Liver (tissue), 9 donors: ENCODE results near the gene FAM83G. TPM values are rescaled to one million over a fixed set of nuclear protein-coding genes. Genes with fewer than 3 reads are reported as not detected.

ENCODE experiments used
- DNase-seq: peaks from one replicate; pipeline ENCODE4 v3.0.0-alpha.2; 2017; ENCODE audit warnings: low spot score
- H3K27ac ChIP-seq, 2 donors: one replicate each; pipeline ENCODE4 v1.7.0; 2013; ENCODE audit warnings: inconsistent platforms in 2 of 2, low read length in 2 of 2, control low read depth in 1 of 2, low read depth in 1 of 2, mild to moderate bottlenecking in 1 of 2
- H3K27me3 ChIP-seq, 4 donors: one replicate each; pipeline versions ENCODE4 v1.6.1 to v1.7.0; 2013; ENCODE audit warnings: low read length in 3 of 4, inconsistent platforms in 1 of 4, mild to moderate bottlenecking in 1 of 4, moderate library complexity in 1 of 4; ENCODE audit not compliant: control insufficient read depth in 4 of 4, insufficient read depth in 4 of 4
- H3K36me3 ChIP-seq, 4 donors: one replicate each; pipeline versions ENCODE4 v1.6.1 to v1.7.0; 2013; ENCODE audit warnings: low read length in 3 of 4, mild to moderate bottlenecking in 3 of 4, low read depth in 1 of 4, moderate library complexity in 1 of 4; ENCODE audit not compliant: control insufficient read depth in 4 of 4, insufficient read depth in 3 of 4
- H3K4me1 ChIP-seq, 4 donors: one replicate each; pipeline versions ENCODE4 v1.6.1 to v1.7.0; 2013; ENCODE audit warnings: low read length in 3 of 4, mild to moderate bottlenecking in 3 of 4, moderate library complexity in 1 of 4; ENCODE audit not compliant: control insufficient read depth in 4 of 4, insufficient read depth in 4 of 4
- H3K4me3 ChIP-seq, 3 donors: one replicate each; pipeline versions ENCODE4 v1.6.1 to v1.7.0; 2013; ENCODE audit warnings: low read length in 3 of 3, control low read depth in 1 of 3, low read depth in 1 of 3, mild to moderate bottlenecking in 1 of 3
- H3K9ac ChIP-seq, 2 donors: one replicate each; pipeline ENCODE4 v1.7.0; 2013; ENCODE audit warnings: low read length in 2 of 2, mild to moderate bottlenecking in 2 of 2, moderate library complexity in 2 of 2, control low read depth in 1 of 2, low read depth in 1 of 2
- H3K9me3 ChIP-seq, 4 donors: one replicate each; pipeline versions ENCODE4 v1.6.1 to v1.7.0; 2013; ENCODE audit warnings: low read length in 3 of 4; ENCODE audit not compliant: control insufficient read depth in 4 of 4
- ATF3 ChIP-seq: IDR thresholded peaks from 2 replicates; pipeline ENCODE4 v1.6.1; 2016; ENCODE audit warnings: antibody characterized with exemption
- CTCF ChIP-seq: fragments of 150-350 bp; IDR thresholded peaks from 2 replicates; pipeline ENCODE4 v1.5.1; 2017; ENCODE audit warnings: improper control_type of control experiment, low read depth, low read length; ENCODE audit not compliant: missing input control
- EGR1 ChIP-seq, 2 donors: IDR thresholded peaks; 2 replicates each; pipeline ENCODE4 v1.6.1; 2016 to 2018; ENCODE audit warnings: antibody characterized with exemption in 2 of 2, low read depth in 2 of 2
- FOXA1 ChIP-seq: IDR thresholded peaks from 2 replicates; pipeline ENCODE4 v1.6.1; 2016; ENCODE audit warnings: antibody characterized with exemption
- FOXA2 ChIP-seq: IDR thresholded peaks from 2 replicates; pipeline ENCODE4 v1.6.1; 2016; ENCODE audit warnings: antibody characterized with exemption
- GABPA ChIP-seq, 2 donors: IDR thresholded peaks in 1 of 2; conservative IDR thresholded peaks in 1 of 2; 2 replicates each; pipeline ENCODE4 v1.6.1; 2016; ENCODE audit warnings: antibody characterized with exemption in 2 of 2, mild to moderate bottlenecking in 1 of 2, moderate library complexity in 1 of 2
- HNF4A ChIP-seq, 2 donors: conservative IDR thresholded peaks; 2 replicates each; pipeline ENCODE4 v1.6.1; 2016; ENCODE audit warnings: antibody characterized with exemption in 2 of 2, mild to moderate bottlenecking in 2 of 2
- HNF4G ChIP-seq: IDR thresholded peaks from 2 replicates; pipeline ENCODE4 v1.6.1; 2016; ENCODE audit warnings: antibody characterized with exemption
- JUND ChIP-seq, 2 donors: IDR thresholded peaks; 2 replicates each; pipeline ENCODE4 v1.6.1; 2016; ENCODE audit warnings: antibody characterized with exemption in 2 of 2
- MAX ChIP-seq: IDR thresholded peaks from 2 replicates; pipeline ENCODE4 v1.6.1; 2016; ENCODE audit warnings: antibody characterized with exemption
- NR2F2 ChIP-seq: IDR thresholded peaks from 2 replicates; pipeline ENCODE4 v1.6.1; 2016; ENCODE audit warnings: antibody characterized with exemption
- RAD21 ChIP-seq, 2 donors: IDR thresholded peaks; 2 replicates each; pipeline ENCODE4 v1.6.1; 2016; ENCODE audit warnings: antibody characterized with exemption in 2 of 2, mild to moderate bottlenecking in 2 of 2
- REST ChIP-seq: IDR thresholded peaks from 2 replicates; pipeline ENCODE4 v1.6.1; 2016; ENCODE audit warnings: antibody characterized with exemption, mild to moderate bottlenecking
- RXRA ChIP-seq, 2 donors: IDR thresholded peaks; 2 replicates each; pipeline ENCODE4 v1.6.1; 2017 to 2018; ENCODE audit warnings: antibody characterized with exemption in 2 of 2, mild to moderate bottlenecking in 1 of 2
- SP1 ChIP-seq: IDR thresholded peaks from 2 replicates; pipeline ENCODE4 v1.6.1; 2018; ENCODE audit warnings: antibody characterized with exemption, mild to moderate bottlenecking
- TAF1 ChIP-seq: conservative IDR thresholded peaks from 2 replicates; pipeline ENCODE4 v1.6.1; 2016; ENCODE audit warnings: antibody characterized with exemption, mild to moderate bottlenecking
- YY1 ChIP-seq: IDR thresholded peaks from 2 replicates; pipeline ENCODE4 v1.6.1; 2016; ENCODE audit warnings: antibody characterized with exemption, mild to moderate bottlenecking
- ZBTB33 ChIP-seq: IDR thresholded peaks from 2 replicates; pipeline ENCODE4 v1.6.1; 2016; ENCODE audit warnings: antibody characterized with exemption
- WGBS: extraction: QIAGEN DNeasy Blood & Tissue Kit; methylation state at CpG from one replicate; pipeline ENCODE4 v1.1.7; 2013; 5-methylcytosine and 5-hydroxymethylcytosine counted together
- polyA plus RNA-seq, 2 donors: library from polyadenylated mRNA; stranded (reverse) in 1 of 2; unstranded in 1 of 2; fragments of 200-250 nt in 1 of 2; fragments of >200 nt in 1 of 2; fragmentation: Nextera tagmentation in 1 of 2; extraction: Ambion mirVana in 1 of 2; gene quantifications; one replicate each; pipeline versions ENCODE4 v1.2.1 to v1.2.3, GENCODE V29; 2013 to 2015
- total RNA-seq, 2 donors: library from RNA; depleted of rRNA; stranded (reverse); fragments of >200 nt; gene quantifications; one replicate each; pipeline ENCODE4 v1.2.3, GENCODE V29; 2014
- donor health status: healthy.
- donor health status: healthy.
- donor health status: healthy.
- donor health status: healthy.
- donor health status: healthy.

The FAM83G gene
- total and polyA plus RNA-seq, 4 donors: 5.2 to 25.0 (median 11.5) TPM

- Histone ChIP-seq H3K27me3 (no peaks in the 10 kb centered on the region), H3K27ac (no peak overlapping the region), H3K4me1 (peaks cover 0 to 9% (median 4%) of the 10 kb centered on the region in 4 donors), H3K9me3 (no peaks in the 10 kb centered on the region), H3K4me3 (no peak overlapping the region), H3K36me3 (no peaks in the 10 kb centered on the region), H3K9ac (no peak overlapping the region)
- 92% methylated on average over 4 of the region's 4 CpGs for WGBS
- DNase-seq: no peak
- TF ChIP-seq NR2F2 (no peak), RAD21 (IDR thresholded peaks at IDR 0.05) (no peak), SP1 (no peak), FOXA1 (no peak), HNF4A (conservative IDR thresholded peaks at IDR 0.05) (no peak), JUND (IDR thresholded peaks at IDR 0.05) (no peak), CTCF (no peak), HNF4G (no peak), TAF1 (no peak), YY1 (no peak), RXRA (IDR thresholded peaks at IDR 0.05) (no peak), ZBTB33 (no peak), MAX (no peak)
Measured at GRCh38 chr17:18957831-18958230, 46.7 kb downstream of the FAM83G start.

- peaks cover 0 to 13% (median 5%) of the 10 kb centered on the region in 4 donors for H3K4me1 ChIP-seq
- no peak for DNase-seq
- no peak overlapping the region for H3K27ac ChIP-seq
- no peaks in the 10 kb centered on the region for H3K27me3 ChIP-seq
- no peaks in the 10 kb centered on the region for H3K36me3 ChIP-seq
- no peak for TF ChIP-seq NR2F2
- no peak for TF ChIP-seq REST
- no peak for TF ChIP-seq ATF3
- no peak for TF ChIP-seq FOXA2
- no peak for TF ChIP-seq MAX
- no peak for TF ChIP-seq RAD21 (IDR thresholded peaks at IDR 0.05)
- TF ChIP-seq GABPA (IDR thresholded peaks at IDR 0.05 in 1 of 2, conservative IDR thresholded peaks at IDR 0.05 in 1 of 2): no peak
- no peak for TF ChIP-seq RXRA (IDR thresholded peaks at IDR 0.05)
- TF ChIP-seq HNF4G: no peak
- no peak for TF ChIP-seq TAF1
- no peak for TF ChIP-seq YY1
- TF ChIP-seq JUND (IDR thresholded peaks at IDR 0.05): no peak
- no peak for TF ChIP-seq ZBTB33
- no peak for TF ChIP-seq EGR1 (IDR thresholded peaks at IDR 0.05; ENCODE audit: low read depth in 2 of 2)
- no peak for TF ChIP-seq CTCF
- TF ChIP-seq SP1: no peak
- no peak for TF ChIP-seq HNF4A (conservative IDR thresholded peaks at IDR 0.05)
- TF ChIP-seq FOXA1: no peak
- H3K9ac ChIP-seq: no peak overlapping the region
- 95% methylated on average over 3 of the region's 3 CpGs for WGBS
- H3K4me3 ChIP-seq: no peak overlapping the region
- H3K9me3 ChIP-seq: no peaks in the 10 kb centered on the region
Measured at GRCh38 chr17:18956581-18956980, 48.0 kb downstream of the FAM83G start.
